Measurements from ENCODE around the gene PRKN.

The PRKN gene

GRCh38 chr6:161417717-161418462 is 1309.7 kb downstream of the PRKN start:
- DNase-seq (ENCODE audit: low read depth) = no peak
- no peak for TF ChIP-seq CTCF (IDR thresholded peaks at IDR 0.05; ENCODE audit: low read depth, low read length, missing control alignments)
- H3K4me3 ChIP-seq (ENCODE audit: low read depth, low read length) = no peak overlapping the region

- no peak overlapping the region for H3K4me3 ChIP-seq (ENCODE audit: low read depth, low read length)
- no peak for DNase-seq (ENCODE audit: low read depth)
- TF ChIP-seq CTCF (IDR thresholded peaks at IDR 0.05; ENCODE audit: low read depth, low read length, missing control alignments) = no peak
Measured at GRCh38 chr6:161415302-161415855, 1312.2 kb downstream of the PRKN start.

- no peak overlapping the region for H3K4me3 ChIP-seq (ENCODE audit: low read depth, low read length)
- DNase-seq (ENCODE audit: low read depth) = no peak
- TF ChIP-seq CTCF (IDR thresholded peaks at IDR 0.05; ENCODE audit: low read depth, low read length, missing control alignments) = no peak
Measured at GRCh38 chr6:161414707-161415106, 1312.9 kb downstream of the PRKN start.

GRCh38 chr6:161414180-161414579 is 1313.4 kb downstream of the PRKN start:
- DNase-seq (ENCODE audit: low read depth) = no peak
- no peak overlapping the region for H3K4me3 ChIP-seq (ENCODE audit: low read depth, low read length)
- no peak for TF ChIP-seq CTCF (IDR thresholded peaks at IDR 0.05; ENCODE audit: low read depth, low read length, missing control alignments)

GRCh38 chr6:161413355-161413771 is 1314.2 kb downstream of the PRKN start:
- TF ChIP-seq CTCF (IDR thresholded peaks at IDR 0.05; ENCODE audit: low read depth, low read length, missing control alignments) = no peak
- no peak for DNase-seq (ENCODE audit: low read depth)
- no peak overlapping the region for H3K4me3 ChIP-seq (ENCODE audit: low read depth, low read length)

- H3K4me3 ChIP-seq (ENCODE audit: low read depth, low read length) = no peak overlapping the region
- no peak for DNase-seq (ENCODE audit: low read depth)
- no peak for TF ChIP-seq CTCF (IDR thresholded peaks at IDR 0.05; ENCODE audit: low read depth, low read length, missing control alignments)
Measured at GRCh38 chr6:161412795-161413194, 1314.8 kb downstream of the PRKN start.

Measured in GM12864 (cell line).